GM06990 (cell line): ENCODE data around the gene GPR22.

Source experiments
- DNase-seq: peaks from one replicate; pipeline ENCODE4 v3.0.0-alpha.2; 2011; ENCODE audit not compliant: insufficient read length; ENCODE audit errors: extremely low read depth
- H3K27me3 ChIP-seq: replicated peaks from 2 replicates; pipeline ENCODE4 v1.6.0; 2011; ENCODE audit warnings: low read length; ENCODE audit not compliant: control insufficient read depth, insufficient read depth
- H3K36me3 ChIP-seq: 2 replicates; pipeline ENCODE4 v1.5.1; 2011; ENCODE audit warnings: low read length; ENCODE audit not compliant: control insufficient read depth, insufficient read depth
- H3K4me3 ChIP-seq: replicated peaks from 2 replicates; pipeline ENCODE4 v1.5.1; 2011; ENCODE audit warnings: low read depth, mild to moderate bottlenecking, control low read depth, low read length
- CTCF ChIP-seq: IDR thresholded peaks from 2 replicates; pipeline ENCODE4 v1.5.1; 2011; ENCODE audit warnings: low read length, control low read depth, mild to moderate bottlenecking, inconsistent platforms; ENCODE audit not compliant: insufficient read depth, poor library complexity, severe bottlenecking

GPR22 gene

GRCh38 chr7:107479303-107479702, 9.4 kb downstream of the GPR22 start:
- Histone ChIP-seq H3K36me3 (no peaks in the 10 kb centered on the region), H3K27me3 (no peaks in the 10 kb centered on the region), H3K4me3 (no peak overlapping the region)
- no peak for TF ChIP-seq CTCF
- no peak for DNase-seq

- H3K36me3 ChIP-seq = no peaks in the 10 kb centered on the region
- no peak for DNase-seq
- no peaks in the 10 kb centered on the region for H3K27me3 ChIP-seq
- TF ChIP-seq CTCF = no peak
- no peak overlapping the region for H3K4me3 ChIP-seq
Measured at GRCh38 chr7:107480932-107481331, 11.1 kb downstream of the GPR22 start.

GRCh38 chr7:107482571-107482970, 12.7 kb downstream of the GPR22 start:
- DNase-seq = no peak
- no peak for TF ChIP-seq CTCF
- Histone ChIP-seq H3K4me3 (no peak overlapping the region), H3K36me3 (no peaks in the 10 kb centered on the region), H3K27me3 (no peaks in the 10 kb centered on the region)

GRCh38 chr7:107486041-107486440, 16.2 kb downstream of the GPR22 start:
- Histone ChIP-seq H3K36me3 (no peaks in the 10 kb centered on the region), H3K4me3 (no peak overlapping the region), H3K27me3 (no peaks in the 10 kb centered on the region)
- DNase-seq = no peak
- no peak for TF ChIP-seq CTCF

- Histone ChIP-seq H3K4me3 (no peak overlapping the region), H3K27me3 (no peaks in the 10 kb centered on the region), H3K36me3 (peaks cover 1% of the 10 kb centered on the region; the same call in 1 of the 2 replicates)
- TF ChIP-seq CTCF = no peak
- no peak for DNase-seq
Measured at GRCh38 chr7:107492875-107493274, 23.0 kb downstream of the GPR22 start.

- TF ChIP-seq CTCF = no peak
- H3K36me3 ChIP-seq = peaks cover 1% of the 10 kb centered on the region; the same call in 1 of the 2 replicates
- DNase-seq = no peak
- no peak overlapping the region for H3K4me3 ChIP-seq
- no peaks in the 10 kb centered on the region for H3K27me3 ChIP-seq
Measured at GRCh38 chr7:107494315-107494751, 24.5 kb downstream of the GPR22 start.
